ENCODE measurements around the gene PRPF38B. TPM values are rescaled to one million over a fixed set of nuclear protein-coding genes. Genes with fewer than 3 reads are reported as not detected.
A peak's percentile ranks its signal among the peaks of the same experiment; 100 is the strongest.
"Not testable (repeated sequence)": the region's sequence is repeated elsewhere in the genome, so short reads cannot be mapped to it uniquely, and the experiment has no call there.

The PRPF38B gene, protein sequence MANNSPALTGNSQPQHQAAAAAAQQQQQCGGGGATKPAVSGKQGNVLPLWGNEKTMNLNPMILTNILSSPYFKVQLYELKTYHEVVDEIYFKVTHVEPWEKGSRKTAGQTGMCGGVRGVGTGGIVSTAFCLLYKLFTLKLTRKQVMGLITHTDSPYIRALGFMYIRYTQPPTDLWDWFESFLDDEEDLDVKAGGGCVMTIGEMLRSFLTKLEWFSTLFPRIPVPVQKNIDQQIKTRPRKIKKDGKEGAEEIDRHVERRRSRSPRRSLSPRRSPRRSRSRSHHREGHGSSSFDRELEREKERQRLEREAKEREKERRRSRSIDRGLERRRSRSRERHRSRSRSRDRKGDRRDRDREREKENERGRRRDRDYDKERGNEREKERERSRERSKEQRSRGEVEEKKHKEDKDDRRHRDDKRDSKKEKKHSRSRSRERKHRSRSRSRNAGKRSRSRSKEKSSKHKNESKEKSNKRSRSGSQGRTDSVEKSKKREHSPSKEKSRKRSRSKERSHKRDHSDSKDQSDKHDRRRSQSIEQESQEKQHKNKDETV
- total RNA-seq, result 16.1 and 21.1 TPM in 2 replicates
- polyA plus RNA-seq (2012), result 18.3 TPM

DNA sequence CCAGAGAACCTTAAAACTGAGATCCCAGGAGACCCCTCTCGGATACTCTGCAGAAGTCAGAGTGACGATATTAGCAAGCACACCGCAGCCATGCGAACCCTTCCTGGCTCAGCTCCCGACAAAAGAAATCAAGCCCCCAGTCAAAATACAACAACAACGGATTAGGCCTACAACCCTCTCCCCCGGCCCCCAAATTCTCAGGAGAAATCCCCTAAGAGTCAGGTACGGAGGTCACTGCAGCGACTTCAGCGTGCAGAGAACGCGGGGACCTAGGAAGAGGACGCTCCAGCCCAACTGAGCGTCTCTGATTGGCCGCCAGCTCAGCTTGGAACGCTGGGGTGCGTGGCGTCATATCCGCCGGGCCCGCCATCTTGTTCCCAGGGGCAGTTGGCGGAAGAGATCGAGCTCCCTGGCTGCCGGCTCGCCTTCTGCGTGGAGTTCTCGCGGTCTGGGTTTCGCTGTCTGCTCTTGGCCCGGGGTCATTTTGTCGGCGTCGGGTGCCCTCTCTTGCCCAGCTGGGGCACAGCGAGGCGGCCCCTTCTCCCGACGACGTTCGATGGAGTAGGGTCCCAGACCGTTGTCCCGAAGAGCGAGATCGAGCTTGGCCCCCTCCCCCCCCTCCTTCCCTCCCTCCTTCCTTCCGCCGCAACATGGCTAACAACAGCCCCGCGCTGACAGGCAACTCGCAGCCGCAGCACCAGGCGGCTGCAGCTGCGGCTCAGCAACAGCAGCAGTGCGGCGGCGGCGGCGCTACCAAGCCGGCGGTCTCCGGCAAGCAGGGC is at the start of gene PRPF38B:
TSS of gene PRPF38B (plus strand) at position 369 of the 782 bp plus-strand sequence. CDS start at position 651, 282 bp downstream.
- peak; percentile 94 for DNase-seq (ENCODE audit: low read depth)

DNA sequence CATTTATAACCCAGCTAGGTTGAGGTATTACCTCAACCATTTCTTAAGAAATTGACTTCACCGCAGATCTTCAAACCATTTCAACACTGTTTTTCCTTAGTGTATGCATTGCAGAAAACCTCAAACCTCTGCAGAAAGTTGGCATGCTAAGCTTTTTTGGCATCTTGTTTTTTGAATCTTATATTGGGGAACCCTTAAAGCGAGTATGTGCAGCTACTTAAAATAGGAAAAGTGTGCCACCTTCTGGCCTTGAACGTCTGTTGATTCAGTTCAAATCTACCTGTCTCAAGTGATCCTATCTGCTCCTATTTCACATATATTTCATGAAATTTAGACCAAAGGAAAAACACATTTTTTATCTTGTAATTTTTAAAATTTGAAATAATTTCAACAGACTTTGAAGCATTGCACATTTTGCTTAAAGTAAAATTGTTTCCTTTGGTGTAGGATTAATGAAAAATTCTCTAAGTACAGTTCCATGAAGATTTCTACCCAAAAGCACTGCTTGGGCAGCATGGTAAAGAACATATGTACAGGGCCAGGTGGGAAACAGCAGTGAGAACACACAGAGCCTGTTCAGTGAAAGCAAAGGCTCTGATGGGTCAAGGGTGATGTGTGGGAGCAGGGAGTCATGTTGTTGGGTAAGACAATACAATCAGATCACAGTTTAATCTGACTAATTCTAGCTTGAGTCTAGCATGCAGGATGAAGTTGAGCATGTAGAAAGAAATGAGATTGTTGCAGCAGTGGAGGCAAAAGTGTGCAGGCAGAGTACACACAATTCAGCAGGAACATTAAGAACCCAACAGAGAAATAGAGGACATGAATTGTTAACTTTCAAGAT is 48.4 kb upstream of the PRPF38B start:
- DNase-seq (ENCODE audit: low read depth), result peak; percentile 61

DNA sequence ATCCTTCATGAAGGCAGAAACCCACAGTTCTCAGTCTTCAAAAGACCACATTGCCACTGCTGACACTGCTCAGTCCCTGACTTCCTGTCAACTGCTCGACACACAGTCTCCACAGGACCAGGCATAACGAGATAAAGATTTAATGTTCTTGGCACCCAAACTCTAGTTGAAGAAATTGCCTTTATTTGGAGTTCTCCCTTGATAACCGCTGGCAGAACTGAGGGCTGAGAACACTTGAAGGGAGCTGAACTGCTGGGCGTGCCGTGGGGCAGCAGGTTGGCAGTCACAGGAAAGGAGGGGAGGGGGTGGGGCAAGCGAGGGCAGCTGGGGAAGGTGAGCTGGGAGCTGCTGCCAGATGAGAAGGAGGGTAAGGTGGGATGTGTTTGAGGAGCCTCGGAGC is 47.1 kb upstream of the PRPF38B start:
- DNase-seq (ENCODE audit: low read depth), result no peak

GRCh38 chr1:108645564-108646184 is 46.4 kb upstream of the PRPF38B start:
- DNase-seq (ENCODE audit: low read depth), result no peak

DNA sequence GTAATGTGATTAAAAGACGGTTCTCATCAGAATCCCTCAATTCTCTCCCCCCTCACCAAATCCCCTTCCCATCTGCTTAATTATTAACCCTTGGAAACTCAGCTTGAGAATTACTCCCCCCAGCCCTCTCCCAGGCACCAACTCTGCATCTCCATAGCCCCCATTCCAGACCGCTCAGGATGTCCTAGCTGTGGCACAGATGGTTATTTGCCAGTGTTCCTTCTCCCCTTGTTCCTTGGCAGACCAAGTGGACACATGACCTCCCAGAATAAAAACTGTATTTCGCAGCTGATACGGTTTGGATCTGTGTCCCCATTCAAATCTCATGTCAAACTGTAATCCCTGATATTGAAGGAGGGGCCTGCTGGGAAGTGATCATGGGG is 45.9 kb upstream of the PRPF38B start:
- DNase-seq (ENCODE audit: low read depth), result no peak

- peak; percentile 63 for DNase-seq (ENCODE audit: low read depth)
These were observed 45.4 kb upstream of the PRPF38B start for GRCh38 chr1:108646648-108647269.

DNA sequence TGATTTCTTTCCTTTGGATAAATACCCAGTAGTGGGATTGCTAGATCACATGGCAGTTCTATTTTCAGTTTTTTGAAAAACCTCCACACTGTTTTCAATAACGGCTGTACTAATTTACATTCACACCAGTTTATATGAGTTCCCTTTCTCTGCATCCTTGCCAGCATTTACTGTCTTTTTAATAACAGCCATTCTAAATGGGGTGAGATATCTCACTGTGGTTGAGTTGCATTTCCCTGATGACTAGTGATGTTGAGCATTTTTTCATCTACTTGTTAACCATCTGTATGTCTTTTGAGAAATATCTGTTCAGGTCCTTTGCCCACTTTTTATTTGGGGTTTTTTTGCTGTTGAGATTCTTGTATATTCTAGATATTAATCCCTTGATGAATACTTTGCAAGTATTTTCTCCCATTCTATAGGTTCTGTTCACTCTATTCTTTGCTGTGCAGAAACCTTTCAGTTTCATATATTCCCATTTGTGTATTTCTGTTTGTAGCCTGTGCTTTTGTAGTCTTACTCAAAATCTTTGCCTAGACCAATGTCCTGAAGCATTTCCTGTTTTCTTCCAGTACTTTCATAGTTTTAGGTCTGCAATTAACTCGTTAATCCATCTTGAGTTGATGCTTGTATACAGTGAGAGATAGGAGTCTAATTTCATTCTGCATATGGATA is 38.5 kb upstream of the PRPF38B start:
- no peak for DNase-seq (ENCODE audit: low read depth)

DNA sequence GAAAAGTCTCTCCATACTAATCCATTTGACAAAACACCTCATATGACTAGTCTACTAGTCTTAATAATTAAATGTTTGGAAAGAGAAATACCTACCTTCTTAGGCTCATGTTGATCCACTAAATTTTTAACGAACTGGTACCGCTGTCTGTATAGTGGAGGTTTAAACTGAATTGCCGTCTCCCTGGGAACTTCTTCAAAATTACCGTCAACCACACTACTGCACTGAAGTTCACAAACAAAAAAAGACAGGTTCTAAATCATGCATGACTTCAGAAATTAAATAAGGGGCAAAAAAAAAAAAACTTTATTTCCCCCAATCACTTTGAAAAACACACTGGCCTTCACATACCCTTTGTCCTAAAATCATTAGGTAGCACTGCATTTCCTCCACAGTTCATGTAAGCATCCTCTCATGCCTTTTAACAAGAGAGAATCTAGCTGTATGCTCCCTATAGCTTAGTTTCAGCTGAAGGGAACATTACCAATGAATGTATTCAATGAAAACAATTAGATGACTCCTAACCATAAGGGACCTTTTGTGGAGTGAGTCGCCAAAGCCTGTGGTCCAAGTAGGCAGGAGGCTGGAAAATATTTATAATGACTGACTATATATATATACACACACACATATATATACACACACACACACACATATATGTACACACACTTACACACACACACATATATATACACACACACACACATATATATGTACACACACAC is 34.6 kb upstream of the PRPF38B start:
- DNase-seq (ENCODE audit: low read depth), result no peak

DNA sequence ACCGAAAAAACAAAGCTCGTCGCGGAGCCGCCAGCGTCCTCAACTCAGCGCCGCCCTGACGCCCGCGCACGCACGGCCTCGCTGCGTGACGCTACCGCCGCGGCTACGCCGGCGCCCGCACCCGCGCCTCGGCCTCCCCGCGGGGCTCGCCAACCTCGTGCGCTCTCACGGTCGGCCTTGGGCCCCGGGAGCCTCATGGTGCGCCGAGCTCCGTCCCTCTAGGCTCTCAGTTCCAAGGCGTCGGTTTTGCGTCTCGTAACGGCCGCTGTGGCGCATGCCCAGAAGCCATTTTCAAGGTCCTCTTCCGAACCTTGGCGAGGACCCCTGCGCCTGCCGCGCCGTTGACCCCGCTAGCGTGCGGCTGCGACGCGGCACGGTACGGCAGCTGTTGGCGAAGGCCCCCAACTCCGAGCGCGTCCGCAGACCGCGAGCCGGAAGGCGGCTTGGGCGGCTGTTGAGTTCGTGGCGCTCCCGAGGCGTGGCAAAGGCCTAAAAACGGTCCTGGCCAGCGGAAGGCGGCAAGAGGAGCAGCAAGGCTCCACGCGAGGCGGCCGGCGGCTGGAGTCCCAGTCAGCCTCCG is 31.0 kb upstream of the PRPF38B start, which contains the start of gene HENMT1:
TSS of gene HENMT1 (minus strand) at position 64 of the 580 bp plus-strand sequence. CDS start 1,209 bp downstream, outside the sequence.
- no peak for DNase-seq (ENCODE audit: low read depth)

DNA sequence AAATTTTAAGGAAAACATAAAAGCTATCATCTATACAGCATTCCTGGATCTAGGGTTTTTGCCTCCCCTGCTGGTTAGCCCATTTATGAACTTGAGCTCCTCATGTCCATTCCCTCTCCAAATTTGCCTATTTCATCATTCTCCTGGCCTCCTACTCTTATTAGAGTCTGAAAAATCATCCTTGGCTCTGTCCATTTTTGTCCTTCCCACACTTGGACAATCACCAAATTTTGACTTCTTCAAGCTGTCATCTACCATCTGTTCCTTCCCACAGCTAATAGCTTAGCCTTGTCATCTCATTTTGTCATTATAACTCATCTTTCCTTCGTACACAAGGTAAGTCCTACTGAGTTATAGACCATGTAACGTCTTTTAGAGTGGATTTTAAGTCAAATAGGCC is 29.0 kb upstream of the PRPF38B start:
- DNase-seq (ENCODE audit: low read depth), result peak; percentile 66

DNA sequence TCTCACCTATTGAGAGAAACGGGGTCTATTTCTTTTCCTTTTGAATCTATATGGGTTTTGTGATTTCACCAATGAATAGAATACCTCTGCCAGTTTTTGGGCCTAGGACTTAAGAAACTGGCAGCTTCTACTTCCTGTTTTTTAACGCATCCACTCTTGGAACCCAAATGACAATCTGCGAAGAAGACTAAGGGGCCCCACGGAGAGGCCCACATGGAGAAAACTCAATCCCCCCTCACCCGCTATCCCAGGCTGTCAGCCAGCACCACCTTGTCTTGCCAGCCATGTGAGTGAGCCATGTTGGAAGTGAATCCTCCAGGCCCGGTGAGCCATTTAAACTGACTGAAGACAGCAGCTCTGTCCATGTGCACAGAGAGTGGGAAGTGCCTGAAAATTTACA is 27.6 kb upstream of the PRPF38B start:
- DNase-seq (ENCODE audit: low read depth), result no peak

DNA sequence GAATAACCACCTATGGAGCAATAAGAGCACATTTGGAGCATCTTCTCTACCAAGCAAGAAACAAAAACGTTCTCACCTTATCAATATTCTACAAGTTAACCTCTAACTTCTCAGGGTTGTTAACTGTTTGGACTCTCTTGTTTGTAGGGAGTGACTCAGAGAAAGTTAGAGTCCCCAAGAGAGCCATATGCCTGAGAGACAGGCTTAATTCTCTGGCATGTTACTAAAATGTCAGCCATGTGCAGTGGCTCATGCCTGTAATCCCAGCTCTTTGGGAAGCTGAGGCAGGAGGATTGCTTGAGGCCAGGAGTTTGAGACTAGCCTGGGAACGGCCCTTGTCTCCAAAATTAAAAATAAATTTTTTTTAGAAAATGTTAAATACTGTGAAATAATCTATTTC is 27.0 kb upstream of the PRPF38B start:
- no peak for DNase-seq (ENCODE audit: low read depth)

DNA sequence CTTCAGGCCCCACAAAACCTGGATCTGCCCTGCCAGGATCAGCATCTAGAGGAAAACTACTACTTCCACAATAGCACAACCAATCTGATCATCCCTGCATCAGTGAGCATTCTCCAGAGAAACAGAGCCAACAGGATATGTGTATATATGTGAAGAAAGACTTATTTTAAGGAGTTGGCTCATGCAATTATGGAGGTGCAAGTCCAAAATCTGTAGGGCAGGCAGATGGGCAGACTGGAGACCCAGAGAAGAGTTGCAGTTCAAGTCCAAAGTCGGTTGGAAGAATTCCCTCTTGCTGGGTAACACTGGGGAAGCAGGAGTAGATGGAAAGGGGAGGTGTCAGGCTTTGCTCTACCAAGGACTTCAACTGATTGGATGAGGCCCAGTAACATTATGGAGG is 26.3 kb upstream of the PRPF38B start:
- no peak for DNase-seq (ENCODE audit: low read depth)

DNA sequence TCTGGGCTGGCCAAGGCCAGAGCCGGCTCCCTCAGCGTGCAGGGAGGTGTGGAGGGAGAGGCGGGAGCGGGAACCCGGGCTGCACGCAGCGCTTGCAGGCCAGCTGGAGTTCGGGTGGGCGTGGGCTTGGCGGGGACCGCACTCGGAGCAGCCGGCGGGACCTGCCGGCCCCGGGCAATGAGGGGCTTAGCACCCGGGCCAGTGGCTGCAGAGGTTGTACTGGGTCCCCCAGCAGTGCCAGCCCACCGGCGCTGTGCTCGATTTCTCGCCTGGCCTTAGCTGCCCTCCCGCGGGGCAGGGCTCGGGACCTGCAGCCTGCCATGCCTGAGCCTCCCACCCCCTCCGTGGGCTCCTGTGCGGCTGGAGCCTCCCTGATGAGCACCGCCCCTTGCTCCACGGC is 24.7 kb upstream of the PRPF38B start:
- not testable (repeated sequence) for DNase-seq (ENCODE audit: low read depth)

DNA sequence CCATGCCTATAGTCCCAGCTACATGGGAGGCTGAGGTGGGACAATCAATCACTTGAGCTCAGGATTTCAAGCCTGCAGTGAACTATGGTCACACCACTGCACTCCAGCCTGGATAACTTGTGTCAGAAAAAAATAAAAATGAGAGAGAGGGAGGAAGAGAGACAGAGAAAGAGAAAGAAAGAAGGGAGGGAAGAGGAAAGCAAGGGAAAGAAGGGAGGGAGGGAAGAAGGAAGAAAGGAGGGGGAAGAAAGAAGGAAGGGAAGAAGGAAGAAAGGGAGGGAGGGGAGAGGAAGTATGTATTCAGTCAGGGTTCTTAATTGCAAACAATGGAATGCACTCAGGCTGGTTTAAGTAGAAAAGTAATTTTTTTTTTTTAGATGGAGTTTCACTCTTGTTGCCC is 23.3 kb upstream of the PRPF38B start:
- no peak for DNase-seq (ENCODE audit: low read depth)

- DNase-seq (ENCODE audit: low read depth), result no peak
These were observed 22.4 kb upstream of the PRPF38B start for GRCh38 chr1:108669679-108670078.

GRCh38 chr1:108670131-108670773 is 21.9 kb upstream of the PRPF38B start:
- no peak for DNase-seq (ENCODE audit: low read depth)

DNA sequence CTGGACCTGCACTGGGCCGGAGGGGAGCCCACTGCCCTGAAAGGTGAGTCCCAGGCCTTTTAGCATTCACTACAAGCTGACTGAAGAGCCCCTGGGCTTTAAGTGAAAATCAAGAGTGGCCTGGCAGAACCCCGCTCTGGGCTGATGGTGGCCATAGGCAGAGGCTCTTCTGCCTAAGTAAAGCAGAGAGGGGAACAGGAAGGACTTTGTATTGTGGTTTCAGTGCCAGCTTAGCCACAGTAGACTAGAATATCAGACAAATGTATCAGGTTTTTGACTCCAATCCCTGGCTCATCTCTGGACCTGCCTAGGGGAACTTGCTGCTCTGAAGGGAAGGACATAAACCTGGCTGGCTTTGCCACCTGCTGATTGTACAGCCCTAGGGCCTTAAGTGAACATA is 21.0 kb upstream of the PRPF38B start:
- DNase-seq (ENCODE audit: low read depth), result no peak

Data from myocyte (in vitro differentiated cells).